Measurements from ENCODE around the gene MYLIP.
"Not testable (repeated sequence)": the region's sequence is repeated elsewhere in the genome, so short reads cannot be mapped to it uniquely, and the experiment has no call there.

The MYLIP gene

DNA sequence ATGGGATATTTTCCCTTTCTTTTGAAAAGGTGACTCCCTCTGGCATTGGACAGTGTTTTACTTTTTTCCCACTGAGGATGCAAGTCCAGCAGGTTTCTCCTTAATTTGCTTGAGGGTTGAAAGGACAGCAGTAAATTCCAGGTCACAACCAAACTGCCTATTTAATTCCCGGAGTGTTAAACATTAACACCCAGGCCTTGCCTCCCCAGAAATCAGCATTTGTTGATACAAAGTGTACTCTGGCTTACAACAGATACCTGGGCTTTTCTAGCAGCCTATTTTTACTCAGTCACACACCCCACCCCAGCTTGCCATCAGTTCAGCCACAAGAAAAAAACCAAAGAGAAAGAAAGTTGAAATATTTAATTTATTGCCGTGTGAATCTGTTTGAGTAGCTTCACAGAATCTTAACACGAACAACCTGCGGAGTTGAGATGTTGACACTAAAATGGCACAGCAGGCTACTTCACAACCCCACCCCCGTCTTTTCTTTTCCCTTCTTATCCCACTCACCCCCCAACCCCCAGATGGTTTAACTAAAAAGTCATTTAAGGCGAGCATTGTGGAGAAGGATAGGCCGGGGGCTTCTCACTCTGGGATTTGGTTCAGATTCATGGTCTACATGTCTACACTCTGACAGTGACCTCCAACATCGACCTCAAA lies 45.7 kb downstream of the MYLIP start:
- no peak for DNase-seq (ENCODE audit: low read depth)

DNA sequence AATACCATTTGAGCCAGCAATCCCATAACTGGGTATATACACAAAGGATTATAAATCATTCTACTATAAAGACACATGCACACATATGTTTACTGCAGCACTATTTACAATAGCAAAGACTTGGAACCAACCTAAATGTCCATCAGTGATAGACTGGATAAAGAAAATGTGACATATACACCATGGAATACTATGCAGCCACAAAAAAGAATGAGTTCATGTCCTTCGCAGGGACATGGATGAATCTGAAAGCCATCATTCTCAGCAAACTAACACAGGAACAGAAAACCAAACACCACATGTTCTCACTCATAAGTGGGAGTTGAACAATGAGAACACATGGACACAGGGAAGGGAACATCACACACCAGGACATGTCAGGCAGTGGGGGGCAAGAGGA lies 47.7 kb downstream of the MYLIP start:
- DNase-seq (ENCODE audit: low read depth): not testable (repeated sequence)

DNA sequence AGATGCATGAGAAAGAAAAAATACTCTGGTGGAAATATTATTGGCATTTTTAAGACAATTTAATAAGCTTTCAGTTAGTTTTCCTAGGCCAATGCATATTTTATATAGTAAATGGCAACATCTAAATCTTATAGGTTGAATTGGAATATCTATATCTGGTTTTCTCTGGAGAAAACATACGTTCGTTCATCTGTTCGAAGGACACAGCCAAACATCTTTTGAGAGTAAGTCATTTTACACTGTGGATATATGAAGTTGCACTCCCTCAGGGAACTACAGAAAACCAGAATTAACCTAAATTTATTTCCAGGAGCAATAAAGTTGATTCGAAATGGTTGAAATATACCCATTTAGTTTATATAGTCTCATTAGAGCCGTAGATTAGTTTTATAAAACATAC lies 49.0 kb downstream of the MYLIP start:
- DNase-seq (ENCODE audit: low read depth): no peak

DNA sequence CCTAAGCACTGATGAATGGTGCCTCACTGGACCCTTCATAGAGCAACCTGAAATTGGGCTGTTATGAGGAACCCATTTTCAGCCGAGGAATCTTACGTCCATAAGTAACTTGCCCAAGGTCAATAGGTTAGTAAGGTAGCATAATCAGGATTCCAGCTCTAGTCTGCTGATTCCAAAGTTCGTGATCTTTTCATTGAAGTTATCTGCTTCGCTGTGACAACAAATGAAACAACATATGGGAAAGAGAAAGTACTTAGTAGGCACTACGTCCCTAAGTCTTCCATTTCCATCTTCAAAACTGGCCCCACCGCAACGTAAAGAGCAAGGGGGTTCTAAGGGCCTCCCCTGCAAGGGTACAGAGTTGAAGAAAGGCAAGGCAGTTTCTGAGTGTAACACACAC lies 49.5 kb downstream of the MYLIP start:
- DNase-seq (ENCODE audit: low read depth): no peak

DNA sequence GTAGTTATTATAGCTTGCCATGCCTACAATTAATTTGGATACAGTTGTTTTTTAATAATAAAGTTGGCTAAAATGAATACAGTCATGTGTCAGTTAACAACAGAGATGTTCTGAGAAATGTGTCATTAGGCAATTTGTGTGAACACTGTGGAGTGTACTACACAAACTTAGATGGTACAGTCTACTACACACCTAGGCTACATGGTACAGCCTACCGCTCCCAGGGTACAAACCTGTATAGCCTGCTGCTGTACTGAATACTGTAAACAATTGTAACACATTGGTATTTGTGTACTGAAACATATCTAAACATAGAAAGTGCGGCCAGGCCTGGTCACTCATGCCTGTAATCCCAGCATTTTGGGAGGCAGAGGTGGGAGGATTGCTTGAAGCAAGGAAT lies 50.2 kb downstream of the MYLIP start:
- DNase-seq (ENCODE audit: low read depth): no peak

DNA sequence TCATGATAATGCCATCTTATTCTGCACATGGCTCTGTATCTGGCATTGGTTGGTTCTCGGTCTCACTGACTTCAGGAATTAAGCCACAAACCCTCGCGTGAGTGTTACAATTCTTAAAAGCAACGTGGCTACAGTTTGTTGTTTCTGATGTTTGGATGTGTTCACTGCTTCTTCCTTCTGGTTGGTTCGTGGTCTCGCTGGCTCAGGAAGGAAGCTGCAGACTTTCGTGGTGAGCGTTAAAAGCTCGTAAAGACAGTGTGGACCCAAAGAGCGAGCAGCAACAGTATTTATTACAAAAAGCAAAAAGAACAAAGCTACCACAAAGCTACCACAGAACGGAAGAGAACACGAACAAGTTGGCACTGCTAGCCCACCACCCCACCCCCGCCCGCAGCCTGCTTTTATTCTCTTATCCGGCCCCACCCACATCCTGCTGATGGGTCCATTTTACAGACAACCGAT lies 51.1 kb downstream of the MYLIP start:
- peak; percentile 6 for DNase-seq (ENCODE audit: low read depth)

DNA sequence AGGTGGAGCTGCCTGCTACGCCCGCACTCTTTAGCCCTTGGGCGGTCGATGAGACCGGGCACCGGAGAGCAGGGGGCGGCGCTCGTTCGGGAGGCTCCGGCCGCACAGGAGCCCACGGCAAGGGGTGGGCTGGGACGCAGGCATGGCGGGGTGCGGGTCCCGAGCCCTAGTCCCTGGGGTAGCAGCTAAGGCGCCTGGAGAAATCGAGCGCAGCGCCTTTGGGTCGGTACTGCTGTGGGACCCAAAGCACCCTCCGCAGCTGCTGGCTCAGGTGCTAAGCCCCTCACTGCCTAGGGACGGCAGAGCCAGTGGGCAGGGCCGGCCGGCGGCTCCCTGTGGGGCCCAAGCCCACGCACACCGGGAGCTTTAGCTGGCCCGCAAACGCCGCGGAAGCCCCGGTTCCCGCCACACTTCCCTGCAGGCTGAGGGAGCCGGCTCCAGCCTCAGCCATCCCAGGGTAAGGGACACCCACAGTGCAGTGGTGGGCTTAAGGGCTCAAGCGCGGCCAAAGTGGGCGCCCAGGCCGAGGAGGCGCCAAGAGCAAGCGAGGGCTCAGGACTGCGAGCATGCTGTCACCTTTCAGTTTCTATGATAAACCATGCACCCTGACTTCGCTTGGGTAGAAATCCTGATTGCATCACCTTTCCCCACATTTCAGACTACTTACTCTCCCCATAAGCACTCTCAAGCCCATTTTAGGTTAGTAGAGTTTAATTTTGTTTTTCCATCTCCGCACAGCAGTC lies 52.0 kb downstream of the MYLIP start:
- DNase-seq (ENCODE audit: low read depth): no peak

DNA sequence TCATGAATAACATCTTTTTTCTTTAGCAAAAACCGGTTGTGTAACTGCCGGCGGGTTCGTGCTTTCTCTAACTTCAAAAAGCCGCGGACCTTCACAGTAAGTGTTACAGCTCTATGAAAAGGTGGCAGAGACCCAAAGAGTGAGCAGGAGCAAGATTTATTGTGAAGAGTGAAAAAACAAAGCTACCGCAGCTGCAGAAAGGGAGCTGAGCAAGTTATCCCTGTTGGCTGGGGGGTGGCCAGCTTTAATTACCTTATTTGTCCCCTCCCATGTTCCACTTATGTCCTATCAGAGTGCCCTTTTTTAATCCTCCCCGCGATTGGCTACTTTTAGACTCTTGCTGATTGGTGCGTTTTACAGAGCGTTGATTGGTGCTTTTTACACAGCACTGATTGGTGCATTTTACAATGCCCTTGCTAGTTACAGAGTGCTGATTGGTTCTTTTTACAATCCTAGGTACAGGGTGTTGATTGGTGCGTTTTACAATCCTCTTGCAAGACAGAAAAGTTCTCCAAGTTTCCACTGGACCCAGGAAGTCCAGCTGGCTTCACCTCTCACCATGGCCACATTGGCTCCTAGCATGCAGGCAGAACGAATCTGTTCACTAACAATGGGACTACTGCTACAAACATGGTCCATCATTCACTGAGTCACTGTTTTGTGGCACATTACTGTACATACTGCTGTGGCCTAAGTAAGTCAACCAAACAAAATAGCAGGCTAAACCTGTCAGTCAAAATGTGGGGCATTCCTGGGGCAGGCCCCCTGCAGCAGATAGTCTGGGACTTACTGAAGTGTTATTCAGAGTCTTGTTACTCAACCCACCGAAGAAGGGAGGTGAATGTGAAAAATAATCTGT lies 52.8 kb downstream of the MYLIP start:
- no peak for DNase-seq (ENCODE audit: low read depth)

DNA sequence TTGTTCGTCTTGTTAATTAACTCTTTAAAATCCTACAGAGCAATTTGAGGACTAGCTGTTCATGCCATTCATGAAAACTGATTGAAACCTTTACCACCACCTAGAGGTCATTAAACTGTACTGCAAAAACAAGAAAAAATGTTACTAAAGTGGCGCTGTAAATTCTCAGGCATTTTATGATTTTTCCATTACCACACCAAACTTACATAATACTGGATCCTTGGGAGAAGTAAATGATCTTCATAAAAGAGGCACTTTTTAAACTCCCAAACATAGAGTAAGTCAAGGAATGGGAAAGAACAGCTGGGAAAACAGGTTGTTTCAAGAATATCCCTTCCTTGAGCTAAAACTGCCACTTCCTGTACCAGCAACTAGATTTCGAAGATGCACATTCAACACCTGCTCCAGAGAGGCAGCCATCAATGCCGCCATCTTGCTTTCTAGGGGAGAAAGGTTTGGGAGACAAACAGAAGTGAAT lies 54.3 kb downstream of the MYLIP start:
- no peak for DNase-seq (ENCODE audit: low read depth)

DNA sequence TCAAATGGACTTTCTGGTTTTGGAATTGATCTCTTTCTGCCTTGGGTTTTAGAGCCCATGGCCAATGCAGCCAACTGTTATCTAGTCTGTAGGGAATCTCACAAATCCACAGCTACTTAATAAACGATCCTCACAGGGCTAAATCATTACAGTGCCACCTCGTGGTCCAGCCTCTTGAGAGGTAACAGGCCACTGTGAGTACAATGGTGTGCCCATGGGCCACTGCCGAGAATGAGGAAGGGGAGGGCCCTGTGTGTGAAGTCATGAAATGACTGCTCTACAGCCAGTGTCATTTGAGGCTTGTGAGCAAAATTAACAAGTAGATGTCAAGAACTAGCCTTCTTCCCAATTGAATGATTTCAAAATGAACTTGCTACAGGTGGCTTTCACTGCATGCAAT lies 55.2 kb downstream of the MYLIP start:
- DNase-seq (ENCODE audit: low read depth): no peak

DNA sequence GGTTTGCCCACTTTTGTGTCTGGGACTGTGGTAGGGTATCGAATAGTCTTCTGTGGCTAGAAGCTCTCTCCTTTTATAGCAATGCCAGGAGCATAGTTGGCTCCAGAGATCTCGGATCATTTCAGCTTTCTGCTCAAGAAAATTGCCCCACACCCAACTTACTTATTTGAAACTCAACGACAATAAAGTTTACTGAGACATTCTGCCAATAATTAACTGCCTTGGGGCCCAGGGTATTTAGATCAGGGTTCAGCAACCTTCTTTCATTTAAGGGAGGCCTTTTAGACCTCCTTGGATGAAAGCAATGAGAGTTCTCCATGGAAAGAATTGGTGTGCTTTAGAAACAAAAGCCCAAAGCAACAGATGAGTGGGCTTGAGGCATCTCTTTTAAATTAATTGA lies 55.7 kb downstream of the MYLIP start:
- DNase-seq (ENCODE audit: low read depth): no peak

DNA sequence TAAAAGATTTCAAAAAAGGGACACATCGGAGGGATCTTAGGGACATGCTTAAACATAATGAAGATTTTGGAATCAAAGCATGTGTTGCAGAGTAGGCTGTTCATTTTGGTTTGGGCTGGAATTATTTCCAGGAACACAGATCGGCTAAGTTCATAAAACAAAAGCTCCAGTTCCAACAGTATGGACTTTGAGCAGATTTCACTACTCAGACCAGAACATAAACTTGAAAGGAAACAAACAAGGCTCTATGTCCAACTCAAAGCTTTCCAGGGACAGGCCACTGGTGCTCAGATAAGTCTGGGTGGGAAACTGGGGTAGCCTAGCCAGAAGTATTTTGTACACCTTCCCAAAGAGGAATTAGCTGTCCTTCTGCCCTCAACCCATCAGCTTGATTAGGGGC lies 58.3 kb downstream of the MYLIP start:
- DNase-seq (ENCODE audit: low read depth): no peak

DNA sequence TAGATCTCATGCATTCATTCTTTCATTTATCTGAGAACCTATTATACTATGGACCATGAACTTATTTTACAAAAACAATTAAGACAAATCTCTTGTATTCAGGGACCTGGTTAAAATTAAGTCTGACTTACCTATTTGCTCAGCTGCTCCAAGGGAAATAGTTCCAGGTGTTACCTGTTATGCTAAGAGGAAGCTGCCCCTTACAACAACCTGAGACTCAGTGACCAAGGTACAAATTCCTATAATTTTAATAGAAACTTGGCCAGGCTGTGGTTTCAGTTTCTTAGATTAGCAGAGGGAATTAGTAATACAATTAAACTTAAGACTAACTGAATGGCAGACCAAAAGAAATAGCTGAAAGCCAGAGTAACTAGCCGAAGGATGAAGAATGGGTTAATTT lies 61.3 kb downstream of the MYLIP start:
- no peak for DNase-seq (ENCODE audit: low read depth)

DNA sequence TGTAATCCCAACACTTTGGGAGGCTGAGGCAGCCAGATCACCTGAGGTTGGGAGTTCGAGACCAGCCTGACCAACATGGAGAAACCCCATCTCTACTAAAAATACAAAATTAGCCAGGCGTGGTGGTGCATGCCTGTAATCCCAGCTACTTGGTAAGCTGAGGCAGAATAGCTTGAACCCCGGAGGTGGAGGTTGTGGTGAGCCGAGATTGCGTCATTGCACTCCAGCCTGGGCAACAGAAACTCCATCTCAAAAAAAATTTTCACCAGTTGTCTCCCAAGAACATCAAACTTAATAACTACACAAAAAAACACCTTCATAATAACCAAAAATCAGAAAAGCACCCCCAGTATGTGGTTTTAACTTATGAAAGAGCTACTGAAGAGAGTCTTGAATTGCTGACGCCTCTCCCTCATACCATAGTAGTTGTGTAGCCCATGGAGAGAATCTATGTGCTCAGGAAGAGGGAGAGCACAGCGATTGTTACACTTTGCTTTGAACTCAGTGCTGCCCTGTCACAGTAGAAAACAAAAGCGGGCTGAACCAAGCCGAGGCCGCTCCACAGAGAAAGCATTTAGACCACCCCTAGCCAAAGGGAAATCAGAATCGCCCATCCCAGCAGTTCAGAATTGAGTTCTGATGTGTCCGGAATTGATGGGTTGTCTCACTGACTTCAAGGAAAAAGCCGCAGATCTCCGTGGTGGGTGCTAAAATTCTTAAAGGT lies 67.5 kb downstream of the MYLIP start:
- no peak for DNase-seq (ENCODE audit: low read depth)

DNA sequence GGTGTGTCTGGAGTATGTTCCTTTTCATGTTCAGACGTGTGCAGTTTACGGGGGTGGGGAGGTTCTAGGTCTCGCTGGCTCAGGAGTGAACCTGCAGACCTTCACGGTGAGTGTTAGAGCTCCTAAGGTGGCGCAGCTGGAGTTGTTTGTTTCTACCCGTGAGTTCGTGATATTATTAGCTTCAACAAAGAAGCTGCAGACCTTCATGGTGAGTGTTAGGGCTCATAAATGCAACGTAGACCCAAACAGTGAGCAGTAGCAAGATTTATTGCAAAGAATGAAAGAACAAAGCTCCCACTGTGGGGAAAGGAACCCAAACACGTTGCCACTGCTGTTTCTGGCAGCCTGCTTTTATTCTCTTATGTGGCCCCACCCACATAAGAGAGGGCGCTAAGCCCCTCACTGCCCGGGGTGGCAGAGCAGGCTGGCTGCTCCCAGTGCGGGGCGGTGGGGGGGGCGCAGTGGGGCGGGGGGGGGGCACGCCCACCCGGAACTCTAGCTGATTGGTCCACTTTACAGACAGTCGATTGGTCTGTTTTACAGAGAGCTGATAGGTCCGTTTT lies 68.2 kb downstream of the MYLIP start:
- DNase-seq (ENCODE audit: low read depth): no peak

Measured in stimulated activated CD8-positive, alpha-beta memory T cell treated with anti-CD3 and anti-CD28 coated beads, Interleukin-12 subunit alpha, Interleukin-12 subunit beta, amount 100 ng/mL, for 4 hours (primary cell).